SK-N-SH treated with all-trans-retinoic acid at 6 μM for 48 hours (cell line): ENCODE results near the gene SLAMF7.

Experiments used
- ATAC-seq: fragments of 200-7000 bp; cut with Tn5 transposase; 3 replicates; pipeline ENCODE4 v1.9.1; 2020; ENCODE audit warnings: mild to moderate bottlenecking, moderate library complexity
- ARNTL ChIP-seq: fragments of 450-650 bp; formaldehyde crosslinking; IDR thresholded peaks from 2 replicates; pipeline ENCODE4 v1.5.0; 2020; ENCODE audit warnings: low read depth, mild to moderate bottlenecking, moderate library complexity, borderline replicate concordance
- BACH2 ChIP-seq: fragments of 250-450 bp; sonication (Bioruptor Pico); IDR thresholded peaks from 2 replicates; pipeline ENCODE4 v1.9.0; 2021; ENCODE audit warnings: mild to moderate bottlenecking, borderline replicate concordance
- CREB5 ChIP-seq: fragments of 250-450 bp; sonication (Bioruptor Pico); IDR thresholded peaks from 2 replicates; pipeline ENCODE4 v1.5.1; 2020; ENCODE audit warnings: low read depth, mild to moderate bottlenecking, moderate library complexity
- CSDC2 ChIP-seq: fragments of 250-450 bp; sonication (Bioruptor Pico); IDR thresholded peaks from 2 replicates; pipeline ENCODE4 v1.5.0; 2020; ENCODE audit warnings: mild to moderate bottlenecking, moderate library complexity
- CSRNP3 ChIP-seq: fragments of 250-450 bp; sonication (Bioruptor Pico); IDR thresholded peaks from 2 replicates; pipeline ENCODE4 v1.5.1; 2021; ENCODE audit warnings: mild to moderate bottlenecking, moderate library complexity
- ESRRG ChIP-seq: fragments of 250-450 bp; sonication (Bioruptor Pico); IDR thresholded peaks from 2 replicates; pipeline ENCODE4 v1.6.1; 2021; ENCODE audit warnings: mild to moderate bottlenecking
- GLIS3 ChIP-seq: fragments of 250-450 bp; sonication (Bioruptor Pico); IDR thresholded peaks from 2 replicates; pipeline ENCODE4 v1.5.0; 2020; ENCODE audit warnings: mild to moderate bottlenecking, moderate library complexity
- ISL1 ChIP-seq: fragments of 250-450 bp; sonication (Bioruptor Pico); IDR thresholded peaks from 2 replicates; pipeline ENCODE4 v2.1.2; 2022; ENCODE audit warnings: mild to moderate bottlenecking, moderate library complexity
- OSR1 ChIP-seq: fragments of 250-450 bp; sonication (Bioruptor Pico); IDR thresholded peaks from 2 replicates; pipeline ENCODE4 v1.8.0; 2022; ENCODE audit warnings: moderate library complexity, mild to moderate bottlenecking, inconsistent platforms
- PATZ1 ChIP-seq: fragments of 250-450 bp; sonication (Bioruptor Pico); IDR thresholded peaks from 2 replicates; pipeline ENCODE4 v1.8.0; 2020; ENCODE audit warnings: mild to moderate bottlenecking, moderate library complexity, borderline replicate concordance
- PPARA ChIP-seq: fragments of 250-450 bp; sonication (Bioruptor Pico); IDR thresholded peaks from 2 replicates; pipeline ENCODE4 v1.5.0; 2020; ENCODE audit warnings: mild to moderate bottlenecking, borderline replicate concordance
- SNAI2 ChIP-seq: fragments of 250-450 bp; sonication (Bioruptor Pico); IDR thresholded peaks from 2 replicates; pipeline ENCODE4 v1.5.0; 2020; ENCODE audit warnings: mild to moderate bottlenecking, moderate library complexity
- TCF4 ChIP-seq: fragments of 250-450 bp; sonication (Bioruptor Pico); IDR thresholded peaks from 2 replicates; pipeline ENCODE4 v1.8.0; 2021; ENCODE audit warnings: mild to moderate bottlenecking, moderate library complexity, borderline replicate concordance
- TOX ChIP-seq: fragments of 250-450 bp; sonication (Bioruptor Pico); IDR thresholded peaks from 2 replicates; pipeline ENCODE4 v1.8.0; 2021; ENCODE audit warnings: mild to moderate bottlenecking, moderate library complexity, borderline replicate concordance
- ZC3H10 ChIP-seq: fragments of 250-450 bp; sonication (Bioruptor Pico); IDR thresholded peaks from 2 replicates; pipeline ENCODE4 v1.5.1; 2021; ENCODE audit warnings: mild to moderate bottlenecking, moderate library complexity
- ZFP3 ChIP-seq: fragments of 250-450 bp; sonication (Bioruptor Pico); IDR thresholded peaks from 2 replicates; pipeline ENCODE4 v1.5.0; 2020; ENCODE audit warnings: mild to moderate bottlenecking, moderate library complexity
- ZFP30 ChIP-seq: fragments of 450-650 bp; formaldehyde crosslinking; IDR thresholded peaks from 2 replicates; pipeline ENCODE4 v1.5.0; 2022; ENCODE audit warnings: mild to moderate bottlenecking, moderate library complexity
- ZNF565 ChIP-seq: fragments of 450-650 bp; formaldehyde crosslinking; conservative IDR thresholded peaks from 2 replicates; pipeline ENCODE4 v1.5.0; 2020; ENCODE audit warnings: low read depth, mild to moderate bottlenecking, moderate library complexity
- ZNF70 ChIP-seq: fragments of 450-650 bp; formaldehyde crosslinking; IDR thresholded peaks from 2 replicates; pipeline ENCODE4 v1.5.0; 2020; ENCODE audit warnings: mild to moderate bottlenecking, moderate library complexity
- TF ChIP-seq, protein P1 (sequence below): fragments of 250-450 bp; sonication (Bioruptor Pico); IDR thresholded peaks from 2 replicates; pipeline ENCODE4 v1.8.0; 2021; ENCODE audit warnings: low read depth, mild to moderate bottlenecking, moderate library complexity, borderline replicate concordance
- TF ChIP-seq, protein P2 (sequence below): fragments of 250-450 bp; sonication (Bioruptor Pico); IDR thresholded peaks from 2 replicates; pipeline ENCODE4 v1.5.0; 2020; ENCODE audit warnings: mild to moderate bottlenecking, moderate library complexity

The SLAMF7 gene

GRCh38 chr1:160797861-160798273, 58.8 kb downstream of the SLAMF7 start:
- no peak for ATAC-seq
- no peak for TF ChIP-seq TOX (CRISPR knock-in tag)
- TF ChIP-seq OSR1 (CRISPR knock-in tag), result no peak
- no peak for TF ChIP-seq BACH2 (CRISPR knock-in tag)
- no peak for TF ChIP-seq TCF4
- no peak for TF ChIP-seq ISL1 (CRISPR knock-in tag)

DNA sequence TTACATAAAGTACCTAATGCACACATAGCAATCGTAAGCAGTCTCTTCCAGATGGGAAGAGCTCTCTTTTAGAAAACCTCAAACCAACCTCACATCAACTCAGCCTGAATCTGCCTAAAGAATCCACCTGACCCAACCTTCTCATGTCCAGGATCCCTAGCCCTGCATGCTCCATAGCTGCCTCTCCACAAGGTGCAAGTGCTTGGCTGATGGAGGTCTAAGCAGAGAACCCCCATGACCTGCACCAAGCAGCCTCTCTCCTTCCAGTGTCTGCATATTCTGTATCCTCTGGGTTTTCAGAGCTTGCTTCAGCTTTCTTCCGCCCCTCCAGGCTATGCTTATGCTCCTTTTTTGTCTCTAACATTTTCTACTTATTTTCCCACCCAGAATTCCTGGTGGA, 59.4 kb downstream of the SLAMF7 start:
- no peak for ATAC-seq
- TF ChIP-seq ZFP3 (CRISPR knock-in tag) (no peak), CSRNP3 (no peak), ZC3H10 (CRISPR knock-in tag) (no peak), PPARA (CRISPR knock-in tag) (no peak), CREB5 (CRISPR knock-in tag) (no peak), PATZ1 (CRISPR knock-in tag) (no peak), BACH2 (CRISPR knock-in tag) (no peak), CSDC2 (CRISPR knock-in tag) (no peak), ISL1 (CRISPR knock-in tag) (no peak), TCF4 (no peak), TOX (CRISPR knock-in tag) (no peak), ZFP30 (CRISPR knock-in tag) (no peak), ZNF70 (CRISPR knock-in tag) (no peak), GLIS3 (CRISPR knock-in tag) (no peak), ESRRG (CRISPR knock-in tag) (no peak)
- TF ChIP-seq, protein P1, sequence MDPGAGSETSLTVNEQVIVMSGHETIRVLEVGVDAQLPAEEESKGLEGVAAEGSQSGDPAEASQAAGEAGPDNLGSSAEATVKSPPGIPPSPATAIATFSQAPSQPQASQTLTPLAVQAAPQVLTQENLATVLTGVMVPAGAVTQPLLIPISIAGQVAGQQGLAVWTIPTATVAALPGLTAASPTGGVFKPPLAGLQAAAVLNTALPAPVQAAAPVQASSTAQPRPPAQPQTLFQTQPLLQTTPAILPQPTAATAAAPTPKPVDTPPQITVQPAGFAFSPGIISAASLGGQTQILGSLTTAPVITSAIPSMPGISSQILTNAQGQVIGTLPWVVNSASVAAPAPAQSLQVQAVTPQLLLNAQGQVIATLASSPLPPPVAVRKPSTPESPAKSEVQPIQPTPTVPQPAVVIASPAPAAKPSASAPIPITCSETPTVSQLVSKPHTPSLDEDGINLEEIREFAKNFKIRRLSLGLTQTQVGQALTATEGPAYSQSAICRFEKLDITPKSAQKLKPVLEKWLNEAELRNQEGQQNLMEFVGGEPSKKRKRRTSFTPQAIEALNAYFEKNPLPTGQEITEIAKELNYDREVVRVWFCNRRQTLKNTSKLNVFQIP (CRISPR knock-in tag), result no peak
- TF ChIP-seq, protein P2, sequence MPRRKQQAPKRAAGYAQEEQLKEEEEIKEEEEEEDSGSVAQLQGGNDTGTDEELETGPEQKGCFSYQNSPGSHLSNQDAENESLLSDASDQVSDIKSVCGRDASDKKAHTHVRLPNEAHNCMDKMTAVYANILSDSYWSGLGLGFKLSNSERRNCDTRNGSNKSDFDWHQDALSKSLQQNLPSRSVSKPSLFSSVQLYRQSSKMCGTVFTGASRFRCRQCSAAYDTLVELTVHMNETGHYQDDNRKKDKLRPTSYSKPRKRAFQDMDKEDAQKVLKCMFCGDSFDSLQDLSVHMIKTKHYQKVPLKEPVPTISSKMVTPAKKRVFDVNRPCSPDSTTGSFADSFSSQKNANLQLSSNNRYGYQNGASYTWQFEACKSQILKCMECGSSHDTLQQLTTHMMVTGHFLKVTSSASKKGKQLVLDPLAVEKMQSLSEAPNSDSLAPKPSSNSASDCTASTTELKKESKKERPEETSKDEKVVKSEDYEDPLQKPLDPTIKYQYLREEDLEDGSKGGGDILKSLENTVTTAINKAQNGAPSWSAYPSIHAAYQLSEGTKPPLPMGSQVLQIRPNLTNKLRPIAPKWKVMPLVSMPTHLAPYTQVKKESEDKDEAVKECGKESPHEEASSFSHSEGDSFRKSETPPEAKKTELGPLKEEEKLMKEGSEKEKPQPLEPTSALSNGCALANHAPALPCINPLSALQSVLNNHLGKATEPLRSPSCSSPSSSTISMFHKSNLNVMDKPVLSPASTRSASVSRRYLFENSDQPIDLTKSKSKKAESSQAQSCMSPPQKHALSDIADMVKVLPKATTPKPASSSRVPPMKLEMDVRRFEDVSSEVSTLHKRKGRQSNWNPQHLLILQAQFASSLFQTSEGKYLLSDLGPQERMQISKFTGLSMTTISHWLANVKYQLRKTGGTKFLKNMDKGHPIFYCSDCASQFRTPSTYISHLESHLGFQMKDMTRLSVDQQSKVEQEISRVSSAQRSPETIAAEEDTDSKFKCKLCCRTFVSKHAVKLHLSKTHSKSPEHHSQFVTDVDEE (CRISPR knock-in tag), result no peak

DNA sequence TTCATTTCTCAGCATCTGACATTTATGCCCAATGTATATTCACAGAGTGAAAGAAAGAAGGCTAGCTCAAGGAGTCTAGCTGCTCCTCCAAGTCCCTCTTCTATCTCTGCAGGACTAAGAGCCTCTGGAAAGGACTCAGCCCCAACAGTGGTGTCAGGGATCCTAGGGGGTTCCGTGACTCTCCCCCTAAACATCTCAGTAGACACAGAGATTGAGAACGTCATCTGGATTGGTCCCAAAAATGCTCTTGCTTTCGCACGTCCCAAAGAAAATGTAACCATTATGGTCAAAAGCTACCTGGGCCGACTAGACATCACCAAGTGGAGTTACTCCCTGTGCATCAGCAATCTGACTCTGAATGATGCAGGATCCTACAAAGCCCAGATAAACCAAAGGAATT, 60.6 kb downstream of the SLAMF7 start:
- TF ChIP-seq, protein P1 (CRISPR knock-in tag), result no peak
- no peak for TF ChIP-seq ARNTL (CRISPR knock-in tag)
- TF ChIP-seq ZNF565 (CRISPR knock-in tag), result no peak
- no peak for TF ChIP-seq SNAI2 (CRISPR knock-in tag)
- no peak for TF ChIP-seq TCF4
- no peak for TF ChIP-seq PPARA (CRISPR knock-in tag)
- ATAC-seq, result no peak
